T follicular helper cell (primary cell): ENCODE results near the gene CCDC172.
"Not testable (repeated sequence)": the region's sequence is repeated elsewhere in the genome, so short reads cannot be mapped to it uniquely, and the experiment has no call there.

Source experiments
- DNase-seq: peaks from one replicate; pipeline ENCODE4 v3.0.0-alpha.2; 2020; ENCODE audit warnings: low read depth

CCDC172 gene

DNA sequence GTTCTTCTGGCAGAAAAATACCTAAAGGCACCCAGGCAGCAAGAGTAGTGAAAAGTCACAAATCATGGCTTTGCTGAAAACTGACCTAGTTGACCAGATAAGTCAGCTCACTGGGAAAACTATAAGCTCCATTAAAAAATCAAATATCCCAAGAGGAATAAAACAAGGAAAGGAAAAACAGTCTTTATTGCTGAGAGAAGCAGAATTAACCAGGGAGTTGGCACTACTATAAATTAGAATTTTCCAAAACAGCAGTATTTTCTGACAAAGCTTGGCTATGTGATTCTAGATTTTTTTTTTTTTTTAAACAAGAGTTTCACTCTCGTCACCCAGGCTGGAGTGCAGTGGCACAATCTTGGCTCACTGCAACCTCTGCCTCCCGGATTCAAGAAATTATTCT is 12.6 kb downstream of the CCDC172 start:
- no peak for DNase-seq

DNA sequence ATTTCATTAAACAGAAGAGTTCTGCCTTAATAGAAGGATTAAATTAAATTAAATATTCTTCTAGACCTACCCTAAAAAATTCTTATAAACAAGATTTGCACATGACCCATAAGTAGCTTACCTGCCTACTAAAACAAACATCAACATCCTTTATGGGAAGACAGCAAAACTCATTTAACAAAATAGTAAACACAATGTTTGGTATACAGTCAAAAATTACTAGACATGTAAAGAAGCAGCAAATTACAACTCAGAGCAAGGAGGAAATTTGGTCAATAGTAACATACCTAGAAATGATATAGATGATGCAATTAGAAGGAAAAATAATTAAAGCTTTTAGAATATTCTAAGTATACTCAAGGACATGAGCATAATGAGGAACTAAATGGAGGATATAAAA is 27.9 kb downstream of the CCDC172 start:
- DNase-seq: no peak

DNA sequence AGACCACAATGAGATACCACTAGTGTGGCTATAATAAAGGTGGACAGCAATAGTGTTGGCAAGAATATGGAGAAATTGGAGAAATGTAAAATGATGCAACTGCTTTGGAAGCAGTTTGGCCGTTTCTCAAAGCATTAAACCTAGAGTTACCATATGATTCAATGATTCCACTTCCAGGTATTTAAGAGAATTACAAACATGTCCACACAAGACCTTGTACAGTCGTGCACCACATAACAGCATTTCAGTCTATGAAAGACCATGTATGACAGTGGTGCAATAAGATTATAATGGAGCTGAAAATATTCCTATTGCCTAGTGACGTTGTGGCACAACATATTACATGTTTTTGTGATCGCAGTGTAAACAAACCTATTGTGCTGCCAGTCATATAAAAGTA is 29.6 kb downstream of the CCDC172 start:
- DNase-seq: no peak

DNA sequence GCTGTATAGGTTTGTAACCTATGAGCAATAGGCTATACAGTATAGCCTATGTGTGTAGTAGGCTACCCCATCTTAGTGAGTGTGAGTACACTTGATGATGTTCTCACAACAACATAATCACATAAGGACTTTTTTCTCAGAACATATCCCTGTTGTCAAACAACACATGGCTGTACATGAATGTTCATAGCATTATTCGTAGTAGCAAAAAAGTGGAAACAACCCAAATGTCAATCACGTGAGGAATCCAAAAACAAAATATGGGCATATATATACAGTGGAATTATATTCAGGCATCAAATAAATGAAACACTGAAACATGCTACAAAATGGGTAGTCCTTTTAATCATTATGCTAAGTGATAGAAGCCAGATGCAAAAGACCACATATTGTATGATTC is 31.1 kb downstream of the CCDC172 start:
- DNase-seq: no peak

DNA sequence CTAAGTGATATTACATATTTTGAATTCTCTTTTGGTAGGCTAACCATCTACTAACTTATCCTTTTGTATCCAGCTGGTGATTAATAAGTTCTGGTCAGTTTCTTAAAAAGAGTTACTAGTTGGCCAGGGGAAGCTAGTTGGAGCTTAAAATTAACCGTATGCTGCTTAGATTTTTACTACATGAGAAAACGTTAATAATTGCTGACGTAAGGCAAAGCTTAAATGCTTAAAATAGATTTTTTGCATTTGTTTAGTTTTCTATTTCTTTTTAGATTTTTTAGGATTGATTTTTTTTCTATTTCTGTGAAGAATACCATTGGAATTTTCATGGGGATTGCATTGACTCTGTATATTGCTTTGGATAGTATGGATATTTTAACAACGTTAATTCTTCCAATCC is 32.6 kb downstream of the CCDC172 start:
- no peak for DNase-seq

DNA sequence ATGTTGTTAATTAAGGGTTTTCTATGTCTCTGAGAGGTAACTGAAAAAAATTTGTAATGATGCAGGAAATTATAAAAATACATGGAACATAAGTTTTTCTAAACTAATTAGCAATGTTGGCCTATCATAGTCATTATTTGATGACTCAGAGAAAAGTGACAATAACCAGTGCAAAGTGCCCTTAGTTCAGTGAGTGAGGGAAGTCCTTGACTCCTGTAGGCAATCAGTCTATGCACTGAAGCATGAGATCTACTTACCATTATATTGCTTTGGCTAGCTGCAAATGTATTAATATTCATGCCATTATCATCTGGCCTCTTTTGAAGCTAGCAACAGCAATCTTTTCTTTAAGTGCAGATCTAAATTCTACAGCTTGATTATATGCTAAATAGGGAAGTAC is 40.6 kb downstream of the CCDC172 start:
- no peak for DNase-seq

DNA sequence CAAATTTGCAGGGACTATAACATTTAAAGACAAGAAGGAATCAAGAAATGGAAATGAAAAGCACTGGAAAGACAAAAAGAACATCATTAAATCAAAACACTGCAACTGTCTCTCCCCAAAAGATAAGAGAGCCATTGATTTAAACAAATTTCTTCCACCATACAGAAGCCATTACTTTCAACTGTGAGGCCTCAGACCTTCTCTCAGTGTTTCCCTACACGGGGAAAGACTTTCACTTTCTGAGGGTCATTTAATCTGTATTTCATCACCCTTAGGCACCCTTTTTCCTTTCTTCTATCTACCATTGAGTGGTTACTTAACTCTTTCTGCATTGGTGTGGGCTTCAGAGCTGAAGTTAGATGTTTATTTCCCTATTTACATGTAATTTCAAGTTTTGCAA is 47.5 kb downstream of the CCDC172 start:
- no peak for DNase-seq

DNA sequence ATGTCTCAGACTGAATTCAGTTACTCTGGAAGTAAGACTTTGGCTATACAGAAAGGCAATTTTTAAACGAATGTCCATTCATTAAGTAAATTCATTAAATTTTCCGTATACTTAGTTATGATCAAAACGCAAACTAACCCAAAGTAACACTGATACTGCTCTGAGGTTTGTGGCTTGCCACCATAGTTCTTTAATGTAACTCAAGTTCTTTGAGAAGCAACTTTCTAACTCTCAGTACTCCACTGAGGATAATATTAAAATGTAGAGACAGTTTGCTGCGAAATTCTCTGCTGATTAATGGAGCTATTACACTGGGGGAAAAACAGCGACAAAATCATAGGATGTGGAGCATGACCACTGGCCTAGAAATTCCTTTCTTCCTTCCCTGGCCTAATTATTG is 58.0 kb downstream of the CCDC172 start:
- DNase-seq: no peak

DNA sequence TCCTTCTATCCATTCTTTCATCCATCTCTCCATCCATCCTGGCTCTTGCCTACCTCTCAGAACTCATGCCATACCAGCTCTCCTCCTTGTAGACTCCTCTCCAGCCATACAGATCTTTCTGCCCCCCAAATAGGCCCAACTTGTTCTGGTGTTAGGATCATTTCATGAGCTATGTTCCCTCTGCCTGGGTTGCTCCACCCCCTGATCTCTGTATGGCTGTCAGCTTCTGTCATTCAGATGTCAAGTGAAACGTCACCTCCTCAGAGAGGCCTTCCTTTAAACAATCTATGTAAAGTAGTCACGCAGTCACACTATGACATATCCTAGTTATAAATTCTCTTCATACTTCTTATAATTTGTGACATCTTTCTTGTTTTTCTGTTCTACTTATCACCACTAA is 61.1 kb downstream of the CCDC172 start:
- no peak for DNase-seq

DNA sequence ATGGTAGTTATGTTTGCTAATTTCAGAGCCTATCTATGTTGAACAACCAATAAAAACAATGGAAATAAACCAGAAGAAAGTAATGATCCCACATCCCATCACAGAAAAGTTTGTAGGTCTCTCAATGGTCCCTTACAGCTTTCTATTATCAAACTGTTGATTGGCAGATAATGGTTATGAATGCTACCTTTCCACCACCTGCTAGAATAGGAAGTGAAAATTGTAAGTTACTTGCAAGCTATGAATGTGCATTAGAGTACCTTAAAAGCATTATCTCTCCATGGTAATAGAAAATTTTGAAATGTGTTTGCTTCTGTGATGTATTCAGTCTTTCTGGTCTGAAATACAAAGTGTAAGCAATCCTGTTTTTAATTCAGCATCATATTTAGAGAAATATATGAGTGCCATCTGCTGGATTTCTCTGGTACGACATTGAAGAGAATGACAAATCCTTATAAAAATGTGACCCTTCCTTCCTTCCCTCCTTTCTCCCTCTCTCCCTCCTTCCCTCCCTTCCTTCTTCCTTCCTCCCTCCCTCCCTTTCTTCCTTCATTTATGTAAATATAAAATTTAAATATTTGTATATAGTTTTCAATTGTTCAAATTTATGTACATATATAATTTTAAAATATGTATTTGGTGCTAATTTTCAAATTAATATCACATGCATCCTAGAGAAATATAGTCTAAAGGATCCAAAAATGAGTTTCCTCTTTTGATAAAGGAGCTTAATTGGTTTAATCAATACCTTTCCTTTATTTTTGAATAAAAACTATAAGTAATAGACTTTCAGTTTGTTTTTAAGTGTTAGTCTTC is 62.0 kb downstream of the CCDC172 start:
- no peak for DNase-seq

DNA sequence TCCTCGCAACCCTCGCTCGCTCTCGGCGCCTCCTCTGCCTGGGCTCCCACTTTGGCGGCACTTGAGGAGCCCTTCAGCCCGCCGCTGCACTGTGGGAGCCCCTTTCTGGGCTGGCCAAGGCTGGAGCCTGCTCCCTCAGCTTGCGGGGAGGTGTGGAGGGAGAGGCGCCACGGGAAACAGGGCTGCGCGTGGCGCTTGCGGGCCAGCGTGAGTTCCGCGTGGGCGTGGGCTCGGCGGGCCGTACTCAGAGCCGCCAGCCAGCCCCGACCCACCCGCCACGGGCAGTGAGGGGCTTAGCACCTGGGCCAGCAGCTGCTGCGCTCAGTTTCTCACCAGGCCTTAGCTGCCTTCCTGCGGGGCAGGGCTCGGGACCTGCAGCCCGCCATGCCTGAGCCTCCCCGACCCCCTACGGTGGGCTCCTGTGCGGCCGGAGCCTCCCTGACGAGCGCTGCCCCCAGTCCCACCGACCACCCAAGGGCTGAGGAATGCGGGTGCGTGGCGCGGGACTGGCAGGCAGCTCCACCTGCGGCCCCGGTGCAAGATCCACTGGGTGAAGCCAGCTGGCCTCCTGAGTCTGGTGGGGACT is 69.1 kb downstream of the CCDC172 start:
- DNase-seq: not testable (repeated sequence)

DNA sequence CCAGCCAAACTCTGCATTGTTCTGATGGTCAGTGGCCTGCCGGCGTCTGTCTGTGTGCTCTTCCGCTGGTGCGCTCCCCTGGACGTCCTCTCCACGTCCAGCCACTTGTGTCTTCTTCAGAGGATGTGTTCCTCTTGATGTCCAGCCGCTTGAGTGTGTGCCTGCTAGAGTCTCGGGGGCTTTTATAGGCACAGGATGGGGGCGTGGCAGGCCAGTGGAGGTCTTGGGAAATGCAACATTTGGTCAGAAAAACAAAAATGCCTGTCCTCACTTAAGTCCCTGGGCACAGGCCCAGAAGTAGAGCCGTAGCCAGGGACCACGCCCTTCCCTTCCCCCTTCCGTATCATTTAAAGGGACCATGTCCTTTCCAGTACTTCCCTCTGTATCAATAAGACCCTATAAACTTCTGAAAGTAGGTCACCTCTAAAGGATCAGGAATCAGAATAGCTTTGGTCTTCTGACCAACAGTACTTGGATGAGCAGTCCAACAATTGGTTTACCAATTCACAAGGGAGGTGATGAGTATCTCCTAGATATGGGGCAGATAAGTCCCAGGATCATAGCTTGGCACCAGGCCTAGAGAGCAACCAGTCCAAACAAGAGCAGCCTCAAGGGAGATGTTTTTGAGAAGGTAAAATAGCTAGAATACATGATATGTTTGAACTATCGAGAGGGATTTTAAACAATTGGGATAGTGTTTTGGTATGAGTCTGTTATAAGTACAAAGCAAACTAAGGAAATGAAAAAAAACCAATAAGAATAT is 71.2 kb downstream of the CCDC172 start:
- no peak for DNase-seq

DNA sequence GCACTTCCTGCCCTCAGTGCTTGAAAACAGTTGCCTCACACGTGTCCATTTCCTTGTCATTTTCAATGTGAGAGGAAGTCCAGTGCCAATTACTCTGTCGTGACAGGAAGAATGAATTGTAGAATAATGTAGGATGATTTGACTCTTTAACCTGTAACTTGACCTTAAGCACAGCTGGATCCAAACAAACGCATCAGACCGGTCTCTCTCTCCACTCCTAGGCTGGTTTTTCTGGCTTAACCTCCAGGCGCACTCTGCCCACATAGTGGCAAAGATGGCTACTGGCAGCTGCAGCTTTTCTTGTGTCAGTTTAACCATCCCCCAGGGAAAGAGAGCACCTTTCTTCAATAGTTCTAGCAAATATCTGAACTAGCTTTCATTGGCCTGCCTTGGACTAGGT is 74.0 kb downstream of the CCDC172 start:
- no peak for DNase-seq

DNA sequence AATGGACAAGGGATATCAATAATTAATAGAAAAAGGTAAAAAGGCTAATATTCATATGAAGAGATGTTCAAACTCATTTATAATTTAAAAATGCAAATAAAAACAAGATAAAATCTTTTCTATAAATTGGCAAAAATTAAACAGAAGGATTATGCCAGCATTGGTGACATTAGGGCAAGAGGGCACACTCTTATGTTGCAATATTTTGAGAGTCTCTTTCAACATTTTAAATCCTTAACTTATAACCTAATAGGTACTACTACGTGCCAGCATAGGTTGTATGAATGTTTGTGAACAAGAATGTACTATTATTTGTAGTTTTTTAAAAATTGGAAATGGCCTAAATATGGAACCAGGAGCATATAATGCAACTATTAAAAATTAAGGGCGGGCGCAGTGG is 78.6 kb downstream of the CCDC172 start:
- DNase-seq: no peak

DNA sequence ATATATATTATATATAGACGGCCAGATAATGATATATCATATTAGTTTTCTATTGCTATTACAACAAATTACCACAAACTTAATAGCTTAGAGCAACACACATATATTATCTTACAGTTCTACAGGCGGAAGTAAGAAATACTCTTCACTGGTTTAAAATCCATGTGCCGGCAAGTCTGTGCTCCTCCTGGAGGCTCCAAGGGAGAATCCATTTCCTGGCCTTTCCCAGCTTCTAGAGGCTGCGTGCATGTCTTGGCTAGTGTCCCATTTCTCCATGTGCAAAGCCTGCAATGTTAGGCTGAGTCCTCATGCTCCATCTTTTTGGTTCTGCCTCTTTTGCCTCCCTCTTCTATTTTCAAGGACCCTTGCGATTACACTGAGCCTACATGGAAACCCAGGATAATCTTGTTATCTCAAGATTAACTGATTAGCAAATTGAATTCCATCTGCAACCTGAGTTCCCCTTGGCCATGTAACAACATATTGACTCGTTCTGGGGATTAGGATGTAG is 79.5 kb downstream of the CCDC172 start:
- no peak for DNase-seq

DNA sequence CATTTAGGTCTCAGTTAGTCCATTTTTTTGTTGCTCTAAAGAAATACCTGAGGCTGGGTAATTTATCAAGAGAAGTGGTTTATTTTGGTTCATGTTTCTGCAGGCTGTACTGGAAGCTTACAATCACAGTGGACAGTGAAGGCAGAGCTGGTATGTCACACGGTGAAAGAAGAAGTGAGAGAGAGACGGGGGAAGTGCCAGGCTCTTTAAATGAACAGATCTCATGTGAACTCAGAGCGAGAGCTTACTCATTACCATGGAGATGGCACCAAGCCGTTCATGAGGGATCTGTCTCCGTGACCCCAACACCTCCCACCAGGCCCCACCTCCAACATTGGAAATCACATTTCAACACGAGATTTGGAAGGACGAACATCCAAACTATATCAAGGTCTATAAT is 84.5 kb downstream of the CCDC172 start:
- DNase-seq: no peak

DNA sequence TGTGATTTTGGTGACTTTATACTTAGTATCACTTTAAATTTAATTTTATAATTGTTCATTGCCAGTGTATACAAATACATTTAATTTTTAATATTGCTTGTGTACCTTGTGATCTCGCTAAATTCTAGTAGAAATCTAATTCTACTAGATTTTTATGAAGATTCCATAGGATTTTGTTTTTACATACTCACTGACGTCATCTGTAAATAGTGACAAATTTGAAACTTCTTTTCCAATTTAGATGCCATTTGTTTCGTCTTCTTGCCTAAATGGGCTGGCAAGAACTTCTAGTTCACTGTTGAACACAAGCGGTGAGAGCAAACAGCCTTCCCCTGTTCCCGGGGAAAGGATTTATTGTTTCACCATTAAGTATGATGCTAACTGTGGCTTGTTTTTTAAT is 86.1 kb downstream of the CCDC172 start:
- DNase-seq: no peak

DNA sequence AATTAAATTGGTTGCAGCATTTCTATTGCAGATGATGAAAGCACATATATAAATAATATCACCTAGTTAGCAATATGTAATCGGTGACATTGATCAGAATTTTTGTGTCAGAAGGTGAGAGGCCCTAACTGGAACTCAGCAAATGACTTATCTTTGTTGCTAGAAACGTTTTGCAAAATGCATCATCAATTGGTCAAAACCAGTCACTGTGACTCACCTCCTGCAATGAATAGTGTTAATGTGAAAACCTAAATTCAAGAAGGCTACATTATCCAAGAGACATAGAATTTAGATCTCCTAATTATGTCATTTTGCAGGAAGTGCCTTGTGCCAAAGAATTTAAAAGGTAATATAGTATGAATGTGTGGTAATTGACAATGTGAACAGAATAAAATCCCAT is 93.6 kb downstream of the CCDC172 start:
- DNase-seq: no peak

DNA sequence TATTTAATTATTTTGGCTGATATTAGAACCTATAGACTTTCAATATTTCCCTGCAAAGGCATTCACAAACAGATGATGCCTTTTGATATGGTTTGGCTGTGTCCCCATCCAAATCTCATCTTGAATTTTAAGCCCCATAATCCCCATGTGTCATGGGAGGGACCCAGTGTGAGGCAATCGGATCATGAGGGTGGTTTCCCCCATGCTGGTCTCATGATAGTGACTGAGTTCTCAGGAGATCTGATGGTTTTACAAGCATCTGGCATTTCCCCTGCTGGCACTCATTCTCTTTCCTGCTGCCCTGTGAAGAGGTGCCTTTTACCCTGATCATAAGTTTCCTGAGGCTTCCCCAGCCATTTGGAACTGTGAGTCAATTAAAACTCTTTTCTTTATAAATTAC is 94.1 kb downstream of the CCDC172 start:
- no peak for DNase-seq

DNA sequence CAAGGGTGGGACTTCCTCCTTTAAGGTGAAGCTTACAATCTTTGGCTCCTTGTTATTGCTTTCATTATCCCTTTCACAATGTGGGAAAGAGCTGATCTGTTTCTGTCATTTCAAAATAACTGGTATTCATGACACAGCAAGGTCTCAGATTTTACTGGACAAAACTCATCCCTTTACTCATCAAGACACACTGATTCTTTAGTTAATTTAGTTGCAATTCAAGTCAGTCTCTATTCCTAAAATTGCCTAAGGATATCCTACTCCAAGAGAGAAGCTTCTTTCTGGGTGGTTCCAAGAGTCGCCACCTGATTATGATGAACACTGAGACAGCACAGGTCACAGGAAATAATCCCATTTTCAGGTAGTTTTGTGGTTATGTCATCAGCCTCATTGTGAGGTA is 97.6 kb downstream of the CCDC172 start:
- DNase-seq: no peak

DNA sequence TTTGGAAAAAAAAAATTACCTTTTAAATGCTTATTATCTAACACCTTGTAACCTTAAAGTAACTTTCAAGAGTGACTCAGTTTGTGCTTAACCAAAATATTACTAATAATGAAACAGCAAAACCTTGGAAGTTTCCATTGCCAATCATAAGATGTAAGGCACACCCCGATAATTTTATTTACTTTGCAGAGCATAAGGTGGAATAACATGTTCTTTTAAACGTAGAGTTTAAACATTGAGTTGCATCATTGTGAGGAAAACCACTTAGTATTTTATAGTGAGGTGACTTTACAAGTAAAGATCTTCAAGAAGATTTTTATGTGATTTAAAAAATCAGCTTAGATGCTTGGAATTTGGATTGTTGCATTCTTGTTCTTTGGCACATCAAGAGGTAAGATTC is 103.4 kb downstream of the CCDC172 start, which contains the start of gene PNLIPRP3:
PNLIPRP3 (plus strand) TSS at position 177 of the 400 bp plus-strand sequence; CDS start at position 343, 166 bp downstream.
- DNase-seq: no peak

DNA sequence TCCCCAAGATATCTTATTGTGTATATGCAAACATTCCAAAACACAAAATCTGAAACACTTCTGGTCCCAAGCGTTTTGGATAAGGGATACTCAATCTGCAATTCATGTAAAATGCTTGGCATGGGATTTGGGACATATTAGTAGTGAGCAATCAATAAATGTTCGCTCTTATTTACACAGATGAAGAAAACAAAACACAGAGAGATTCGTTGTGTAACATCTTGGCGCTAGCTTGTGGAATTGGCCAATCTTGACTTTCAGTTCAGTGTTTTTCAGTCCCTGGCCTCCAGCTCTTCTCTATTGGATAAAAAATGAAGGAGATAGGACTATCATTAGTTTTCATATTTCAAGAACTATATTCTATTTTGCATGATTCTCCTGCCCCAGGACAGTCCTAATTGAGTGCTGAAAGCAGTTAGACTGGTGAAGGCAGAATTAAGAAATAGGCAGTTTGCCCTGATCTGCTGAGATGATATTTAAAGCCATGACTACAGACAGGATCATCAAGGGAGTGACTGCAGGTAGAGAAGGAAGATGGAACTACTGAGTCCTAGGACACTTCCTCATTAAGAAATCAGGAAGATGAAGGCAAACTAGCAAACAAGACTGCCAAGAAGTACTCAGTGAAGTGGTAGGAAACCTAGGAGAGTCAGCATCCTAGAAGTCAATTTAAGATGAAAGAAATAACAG is 105.2 kb downstream of the CCDC172 start:
- DNase-seq: no peak
